Suprapubic skin (tissue), 4 donors: ENCODE measurements around the gene PIK3IP1. TPM values are rescaled to one million over a fixed set of nuclear protein-coding genes. Genes with fewer than 3 reads are reported as not detected.

ENCODE experiments used
- DNase-seq, 2 donors: peaks; one replicate each; pipeline ENCODE4 v3.0.0-alpha.2; 2019; ENCODE audit warnings: low spot score in 2 of 2
- H3K27ac ChIP-seq: fragments of 200-600 bp; sonication (generic); one replicate; pipeline ENCODE4 v1.5.1; 2019
- H3K27me3 ChIP-seq: fragments of 200-600 bp; sonication (generic); one replicate; pipeline ENCODE4 v1.5.1; 2019
- H3K36me3 ChIP-seq: fragments of 200-600 bp; sonication (generic); one replicate; pipeline ENCODE4 v1.5.1; 2019
- H3K4me1 ChIP-seq: fragments of 200-600 bp; sonication (generic); one replicate; pipeline ENCODE4 v1.5.1; 2019
- H3K4me3 ChIP-seq: fragments of 200-600 bp; sonication (generic); one replicate; pipeline ENCODE4 v1.5.1; 2019; ENCODE audit warnings: mild to moderate bottlenecking
- H3K9me3 ChIP-seq: fragments of 200-600 bp; sonication (generic); one replicate; pipeline ENCODE4 v1.5.1; 2019
- EP300 ChIP-seq: sonication (generic); formaldehyde crosslinking; IDR thresholded peaks from one replicate; pipeline ENCODE4 v1.6.1; 2017; ENCODE audit warnings: antibody characterized with exemption
- POLR2A ChIP-seq, 2 donors: fragments of 450-650 bp; IDR thresholded peaks; one replicate each; pipeline ENCODE4 v1.6.1; 2017; ENCODE audit warnings: antibody characterized with exemption in 2 of 2, mild to moderate bottlenecking in 2 of 2, moderate library complexity in 2 of 2
- POLR2AphosphoS5 ChIP-seq, 3 donors: sonication (generic); formaldehyde crosslinking; IDR thresholded peaks; one replicate each; pipeline ENCODE4 v1.6.1; 2017; ENCODE audit warnings: antibody characterized with exemption in 3 of 3
- WGBS: methylation state at CpG from one replicate; pipeline ENCODE4 v1.1.5; 2018; 5-methylcytosine and 5-hydroxymethylcytosine counted together
- total RNA-seq, 4 donors: library from RNA; depleted of rRNA; stranded (reverse); fragments of >200 nt; gene quantifications; one replicate each; pipeline ENCODE4 v1.1.0, GENCODE V29; 2016
- TF ChIP-seq, protein P1 (sequence below), 2 donors: fragments of 200-600 bp in 1 of 2; fragments of 450-650 bp in 1 of 2; sonication (generic) in 1 of 2; IDR thresholded peaks; one replicate each; pipeline ENCODE4 v1.5.1; 2016 to 2019; ENCODE audit warnings: antibody characterized with exemption in 2 of 2, mild to moderate bottlenecking in 1 of 2, moderate library complexity in 1 of 2

PIK3IP1 gene
- total RNA-seq, 4 donors from 2014 or later = 40.7 to 126 (median 64.4) TPM

DNA sequence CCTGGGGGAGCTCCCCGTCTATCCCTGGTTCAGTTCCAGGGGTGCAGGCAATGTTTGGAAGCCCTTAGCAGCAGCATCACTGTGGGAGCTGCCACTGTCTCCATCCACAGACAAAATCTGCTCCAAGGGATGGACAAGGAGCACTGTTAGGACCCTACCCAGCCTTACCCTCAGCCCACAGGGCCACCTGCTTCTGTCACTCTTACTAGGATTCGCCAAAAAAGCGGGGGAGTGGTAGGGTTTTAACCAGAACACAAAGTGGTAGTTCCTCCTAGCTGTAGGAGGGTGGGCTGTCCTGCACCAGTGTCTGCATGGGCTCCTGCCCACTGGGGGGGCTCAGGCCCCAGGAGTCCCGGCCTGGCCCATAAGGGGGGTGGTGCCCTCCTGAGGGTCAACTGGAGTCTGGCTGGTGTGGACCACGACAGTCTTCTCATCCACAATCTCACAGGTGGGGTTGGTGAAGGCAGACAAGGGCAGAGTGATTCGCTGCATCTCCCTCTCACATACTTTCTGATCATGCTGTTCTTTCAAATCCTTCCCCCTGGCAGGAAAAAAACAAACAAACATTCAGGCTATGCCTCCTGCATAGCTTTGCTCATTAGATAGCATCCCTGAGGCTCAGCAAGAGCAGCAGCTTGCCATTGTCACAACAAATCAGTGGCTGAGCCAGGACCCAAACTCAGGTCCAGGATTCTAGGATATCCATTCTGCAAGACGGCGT lies 9.4 kb downstream of the PIK3IP1 start:
- H3K9me3 ChIP-seq = no peaks in the 10 kb centered on the region
- 85% methylated on average over 7 of the region's 8 CpGs for WGBS
- H3K36me3 ChIP-seq = peaks cover 94% of the 10 kb centered on the region
- H3K4me3 ChIP-seq = no peak overlapping the region
- peaks cover 43% of the 10 kb centered on the region for H3K4me1 ChIP-seq
- no peak overlapping the region for H3K27ac ChIP-seq
- H3K27me3 ChIP-seq = no peaks in the 10 kb centered on the region
- TF ChIP-seq POLR2A (IDR thresholded peaks at IDR 0.05) (no peak), POLR2AphosphoS5 (IDR thresholded peaks at IDR 0.05) (no peak), EP300 (no peak)
- TF ChIP-seq, protein P1, sequence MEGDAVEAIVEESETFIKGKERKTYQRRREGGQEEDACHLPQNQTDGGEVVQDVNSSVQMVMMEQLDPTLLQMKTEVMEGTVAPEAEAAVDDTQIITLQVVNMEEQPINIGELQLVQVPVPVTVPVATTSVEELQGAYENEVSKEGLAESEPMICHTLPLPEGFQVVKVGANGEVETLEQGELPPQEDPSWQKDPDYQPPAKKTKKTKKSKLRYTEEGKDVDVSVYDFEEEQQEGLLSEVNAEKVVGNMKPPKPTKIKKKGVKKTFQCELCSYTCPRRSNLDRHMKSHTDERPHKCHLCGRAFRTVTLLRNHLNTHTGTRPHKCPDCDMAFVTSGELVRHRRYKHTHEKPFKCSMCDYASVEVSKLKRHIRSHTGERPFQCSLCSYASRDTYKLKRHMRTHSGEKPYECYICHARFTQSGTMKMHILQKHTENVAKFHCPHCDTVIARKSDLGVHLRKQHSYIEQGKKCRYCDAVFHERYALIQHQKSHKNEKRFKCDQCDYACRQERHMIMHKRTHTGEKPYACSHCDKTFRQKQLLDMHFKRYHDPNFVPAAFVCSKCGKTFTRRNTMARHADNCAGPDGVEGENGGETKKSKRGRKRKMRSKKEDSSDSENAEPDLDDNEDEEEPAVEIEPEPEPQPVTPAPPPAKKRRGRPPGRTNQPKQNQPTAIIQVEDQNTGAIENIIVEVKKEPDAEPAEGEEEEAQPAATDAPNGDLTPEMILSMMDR (IDR thresholded peaks at IDR 0.05) = no peak
- DNase-seq = peak in 1 of 2 donors; percentile 54

DNA sequence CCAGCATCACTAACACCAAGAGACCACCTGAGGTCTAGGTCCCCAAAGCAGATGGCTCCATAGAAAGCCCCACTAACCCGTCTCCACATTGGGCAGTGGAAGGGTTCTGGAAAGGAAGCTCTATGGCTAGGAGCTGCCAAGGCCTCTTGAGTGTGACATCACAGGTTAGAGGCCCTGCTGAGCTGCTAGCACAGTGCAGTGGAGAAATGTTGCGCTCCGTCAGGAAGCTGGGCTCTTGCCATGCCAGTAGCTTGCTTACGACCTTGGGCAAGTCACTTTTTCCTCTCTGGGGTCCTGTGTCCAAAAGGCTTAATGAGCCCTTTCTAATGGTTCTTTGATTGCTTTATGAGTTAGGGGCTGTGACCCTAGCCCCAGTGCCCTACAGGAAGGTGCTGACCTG lies 10.6 kb downstream of the PIK3IP1 start:
- Histone ChIP-seq H3K27me3 (no peaks in the 10 kb centered on the region), H3K27ac (no peak overlapping the region), H3K36me3 (peaks cover 95% of the 10 kb centered on the region), H3K9me3 (no peaks in the 10 kb centered on the region), H3K4me1 (peaks cover 40% of the 10 kb centered on the region), H3K4me3 (no peak overlapping the region)
- TF ChIP-seq, protein P1 (IDR thresholded peaks at IDR 0.05) = no peak
- TF ChIP-seq POLR2A (IDR thresholded peaks at IDR 0.05) (no peak), EP300 (no peak), POLR2AphosphoS5 (IDR thresholded peaks at IDR 0.05) (no peak)
- peak in 1 of 2 donors; percentile 36 for DNase-seq
- WGBS = 71% methylated on average over 4 of the region's 4 CpGs

DNA sequence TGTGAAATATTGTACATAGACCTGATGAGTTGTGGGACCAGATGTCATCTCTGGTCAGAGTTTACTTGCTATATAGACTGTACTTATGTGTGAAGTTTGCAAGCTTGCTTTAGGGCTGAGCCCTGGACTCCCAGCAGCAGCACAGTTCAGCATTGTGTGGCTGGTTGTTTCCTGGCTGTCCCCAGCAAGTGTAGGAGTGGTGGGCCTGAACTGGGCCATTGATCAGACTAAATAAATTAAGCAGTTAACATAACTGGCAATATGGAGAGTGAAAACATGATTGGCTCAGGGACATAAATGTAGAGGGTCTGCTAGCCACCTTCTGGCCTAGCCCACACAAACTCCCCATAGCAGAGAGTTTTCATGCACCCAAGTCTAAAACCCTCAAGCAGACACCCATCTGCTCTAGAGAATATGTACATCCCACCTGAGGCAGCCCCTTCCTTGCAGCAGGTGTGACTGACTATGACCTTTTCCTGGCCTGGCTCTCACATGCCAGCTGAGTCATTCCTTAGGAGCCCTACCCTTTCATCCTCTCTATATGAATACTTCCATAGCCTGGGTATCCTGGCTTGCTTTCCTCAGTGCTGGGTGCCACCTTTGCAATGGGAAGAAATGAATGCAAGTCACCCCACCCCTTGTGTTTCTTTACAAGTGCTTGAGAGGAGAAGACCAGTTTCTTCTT lies 12.3 kb downstream of the PIK3IP1 start:
- Histone ChIP-seq H3K4me3 (no peak overlapping the region), H3K9me3 (no peaks in the 10 kb centered on the region), H3K36me3 (peaks cover 92% of the 10 kb centered on the region), H3K27me3 (no peaks in the 10 kb centered on the region), H3K27ac (no peak overlapping the region), H3K4me1 (peaks cover 35% of the 10 kb centered on the region)
- DNase-seq = peak in 1 of 2 donors; percentile 17
- no peak for TF ChIP-seq EP300
- TF ChIP-seq POLR2AphosphoS5 (IDR thresholded peaks at IDR 0.05) = no peak
- TF ChIP-seq POLR2A (IDR thresholded peaks at IDR 0.05) = no peak
- TF ChIP-seq, protein P1 (IDR thresholded peaks at IDR 0.05) = no peak

DNA sequence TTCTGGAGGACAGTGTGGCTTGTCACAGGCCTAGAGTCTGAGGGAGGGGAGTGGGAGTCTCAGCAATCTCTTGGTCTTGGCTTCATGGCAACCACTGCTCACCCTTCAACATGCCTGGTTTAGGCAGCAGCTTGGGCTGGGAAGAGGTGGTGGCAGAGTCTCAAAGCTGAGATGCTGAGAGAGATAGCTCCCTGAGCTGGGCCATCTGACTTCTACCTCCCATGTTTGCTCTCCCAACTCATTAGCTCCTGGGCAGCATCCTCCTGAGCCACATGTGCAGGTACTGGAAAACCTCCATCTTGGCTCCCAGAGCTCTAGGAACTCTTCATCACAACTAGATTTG lies 13.0 kb downstream of the PIK3IP1 start:
- peak in 1 of 2 donors; percentile 37 for DNase-seq
- Histone ChIP-seq H3K4me3 (no peak overlapping the region), H3K27ac (no peak overlapping the region), H3K36me3 (peaks cover 92% of the 10 kb centered on the region), H3K9me3 (no peaks in the 10 kb centered on the region), H3K27me3 (no peaks in the 10 kb centered on the region), H3K4me1 (peaks cover 30% of the 10 kb centered on the region)
- TF ChIP-seq, protein P1 (IDR thresholded peaks at IDR 0.05) = no peak
- TF ChIP-seq POLR2AphosphoS5 (IDR thresholded peaks at IDR 0.05) (no peak), EP300 (no peak), POLR2A (IDR thresholded peaks at IDR 0.05) (no peak)

DNA sequence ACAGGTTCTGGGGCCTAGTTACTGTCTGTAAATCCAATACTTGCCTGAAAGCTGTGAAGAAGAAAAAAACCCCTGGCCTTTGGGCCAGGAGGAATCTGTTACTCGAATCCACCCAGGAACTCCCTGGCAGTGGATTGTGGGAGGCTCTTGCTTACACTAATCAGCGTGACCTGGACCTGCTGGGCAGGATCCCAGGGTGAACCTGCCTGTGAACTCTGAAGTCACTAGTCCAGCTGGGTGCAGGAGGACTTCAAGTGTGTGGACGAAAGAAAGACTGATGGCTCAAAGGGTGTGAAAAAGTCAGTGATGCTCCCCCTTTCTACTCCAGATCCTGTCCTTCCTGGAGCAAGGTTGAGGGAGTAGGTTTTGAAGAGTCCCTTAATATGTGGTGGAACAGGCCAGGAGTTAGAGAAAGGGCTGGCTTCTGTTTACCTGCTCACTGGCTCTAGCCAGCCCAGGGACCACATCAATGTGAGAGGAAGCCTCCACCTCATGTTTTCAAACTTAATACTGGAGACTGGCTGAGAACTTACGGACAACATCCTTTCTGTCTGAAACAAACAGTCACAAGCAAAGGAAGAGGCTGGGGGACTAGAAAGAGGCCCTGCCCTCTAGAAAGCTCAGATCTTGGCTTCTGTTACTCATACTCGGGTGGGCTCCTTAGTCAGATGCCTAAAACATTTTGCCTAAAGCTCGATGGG lies 13.5 kb downstream of the PIK3IP1 start:
- no peaks in the 10 kb centered on the region for H3K27me3 ChIP-seq
- no peak overlapping the region for H3K4me3 ChIP-seq
- no peaks in the 10 kb centered on the region for H3K9me3 ChIP-seq
- 59% methylated on average over 6 of the region's 6 CpGs for WGBS
- DNase-seq = peak in 1 of 2 donors; percentile 54
- TF ChIP-seq, protein P1 (IDR thresholded peaks at IDR 0.05) = no peak
- no peak for TF ChIP-seq POLR2AphosphoS5 (IDR thresholded peaks at IDR 0.05)
- TF ChIP-seq EP300 = no peak
- no peak for TF ChIP-seq POLR2A (IDR thresholded peaks at IDR 0.05)
- peaks cover 91% of the 10 kb centered on the region for H3K36me3 ChIP-seq
- peaks cover 33% of the 10 kb centered on the region for H3K4me1 ChIP-seq
- H3K27ac ChIP-seq = peak overlapping the region; percentile 23
